Naive B cell (primary cell): Measurements from ENCODE around the gene EXOC4. TPM values are rescaled to one million over a fixed set of nuclear protein-coding genes. Genes with fewer than 3 reads are reported as not detected.
A peak's percentile ranks its signal among the peaks of the same experiment; 100 is the strongest.
"Not testable (repeated sequence)": the region's sequence is repeated elsewhere in the genome, so short reads cannot be mapped to it uniquely, and the experiment has no call there.

Experiments
- ATAC-seq, 2 donors: fragments of 150-1000 bp; cut with Tn5 transposase; 2 replicates each; pipeline ENCODE4 v1.10.0; 2021; ENCODE audit warnings: low read depth in 2 of 2, mild to moderate bottlenecking in 2 of 2, moderate library complexity in 2 of 2
- DNase-seq: peaks from one replicate; pipeline ENCODE4 v3.0.0; 2022
- H3K27ac Mint-ChIP-seq, 6 donors: one replicate each; pipeline ENCODE4 v1.8.0; 2020 to 2022; ENCODE audit warnings: mild to moderate bottlenecking in 6 of 6, mixed read lengths in 6 of 6, moderate library complexity in 5 of 6, inconsistent platforms in 2 of 6
- H3K27me3 Mint-ChIP-seq, 3 donors: one replicate each; pipeline ENCODE4 v1.8.0; 2021 to 2022; ENCODE audit warnings: mixed read lengths in 3 of 3, mild to moderate bottlenecking in 1 of 3
- H3K36me3 Mint-ChIP-seq, 2 donors: one replicate each; pipeline ENCODE4 v1.8.0; 2020 to 2022; ENCODE audit warnings: mixed read lengths in 2 of 2, inconsistent platforms in 1 of 2, mild to moderate bottlenecking in 1 of 2
- H3K4me1 Mint-ChIP-seq, 3 donors: one replicate each; pipeline ENCODE4 v1.8.0; 2020 to 2022; ENCODE audit warnings: mixed read lengths in 3 of 3, inconsistent platforms in 1 of 3, mild to moderate bottlenecking in 1 of 3, moderate library complexity in 1 of 3
- H3K4me3 Mint-ChIP-seq, 8 donors: one replicate each; pipeline ENCODE4 v1.8.0; 2020 to 2022; ENCODE audit warnings: mild to moderate bottlenecking in 8 of 8, mixed read lengths in 8 of 8, moderate library complexity in 8 of 8, inconsistent platforms in 2 of 8
- H3K9me3 Mint-ChIP-seq, 7 donors: one replicate each; pipeline ENCODE4 v1.8.0; 2020 to 2022; ENCODE audit warnings: mixed read lengths in 7 of 7, mild to moderate bottlenecking in 5 of 7, inconsistent platforms in 2 of 7, moderate library complexity in 1 of 7
- polyA plus RNA-seq, 6 donors: library from polyadenylated mRNA; unstranded; fragments of 300-500 nt; fragmentation: Illumina TruSeq; gene quantifications; one replicate each; pipeline ENCODE4 v1.2.3, GENCODE V29; 2021; ENCODE audit warnings: low read depth in 6 of 6

Gene EXOC4
- polyA plus RNA-seq = 10 to 100 TPM; 39.9 to 59.7 (median 47.2) TPM

DNA sequence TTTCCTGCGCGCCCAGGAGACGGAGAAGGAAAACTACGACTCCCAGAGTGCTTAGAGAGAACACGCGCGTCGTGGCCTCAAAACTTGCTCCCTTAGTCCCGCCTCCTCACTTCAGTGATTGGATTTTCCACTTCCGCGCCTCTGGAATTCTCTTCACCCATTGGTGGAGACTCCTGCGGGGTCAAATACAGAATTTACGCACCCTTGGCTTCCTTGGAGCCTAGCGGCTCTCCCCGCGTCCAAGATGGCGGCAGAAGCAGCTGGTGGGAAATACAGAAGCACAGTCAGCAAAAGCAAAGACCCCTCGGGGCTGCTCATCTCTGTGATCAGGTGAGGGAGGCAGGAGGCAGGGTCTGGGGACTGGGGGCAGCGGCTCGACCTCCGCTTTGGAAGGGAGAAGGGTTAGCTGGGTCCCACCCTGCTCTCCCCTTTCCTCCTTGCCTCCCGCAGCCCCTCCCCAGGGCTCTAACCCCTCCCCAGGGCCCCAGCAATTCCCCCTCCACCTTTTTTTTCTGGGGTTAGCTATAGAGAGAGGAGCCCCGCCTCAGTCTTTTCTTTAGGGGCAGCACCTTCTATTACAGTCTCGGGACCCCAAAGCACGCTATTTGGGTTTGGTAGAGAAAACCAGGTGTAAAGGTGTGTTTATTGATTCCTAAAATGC, at the start of gene EXOC4:
EXOC4 (plus strand) TSS at position 221 of the 661 bp plus-strand sequence.
- Mint-ChIP-seq H3K4me3 (peak within 1 kb of the TSS; percentile 93 to 99 (median 97)), H3K36me3 (no peaks in the 10 kb centered on the region), H3K27ac (peak within 1 kb of the TSS; percentile 94 to 100 (median 98)), H3K4me1 (peaks cover 4 to 42% (median 33%) of the 10 kb centered on the region in 3 donors), H3K27me3 (no peaks in the 10 kb centered on the region), H3K9me3 (no peaks in the 10 kb centered on the region)
- ATAC-seq (peak; percentile 98), DNase-seq (peak; percentile 95)

DNA sequence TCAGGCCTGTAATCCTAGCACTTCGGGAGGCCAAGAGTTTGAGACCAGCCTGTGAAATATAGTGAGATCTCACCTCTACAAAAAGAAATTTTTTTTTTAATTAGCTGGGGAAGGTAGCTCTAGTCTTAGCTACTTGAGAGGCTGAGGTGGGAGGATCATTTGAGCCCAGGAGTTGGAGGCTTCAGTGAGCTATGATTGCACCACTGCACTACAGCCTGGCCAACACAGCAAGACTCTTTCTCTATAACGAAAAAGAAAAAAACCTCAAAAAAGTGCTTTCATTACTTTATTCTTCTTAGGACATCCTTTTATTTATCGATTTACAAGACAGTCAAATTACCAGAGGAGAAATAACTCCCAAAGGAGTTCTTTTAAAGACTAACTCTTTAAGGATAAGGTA, 49.4 kb upstream of the EXOC4 start:
- Mint-ChIP-seq H3K27me3 (peaks cover 7 to 23% (median 20%) of the 10 kb centered on the region in 3 donors), H3K36me3 (no peaks in the 10 kb centered on the region), H3K4me1 (no peaks in the 10 kb centered on the region), H3K27ac (no peak overlapping the region), H3K9me3 (peaks cover 0 to 2% (median 1%) of the 10 kb centered on the region in 7 donors), H3K4me3 (no peak overlapping the region)
- DNase-seq (no peak), ATAC-seq (no peak)

DNA sequence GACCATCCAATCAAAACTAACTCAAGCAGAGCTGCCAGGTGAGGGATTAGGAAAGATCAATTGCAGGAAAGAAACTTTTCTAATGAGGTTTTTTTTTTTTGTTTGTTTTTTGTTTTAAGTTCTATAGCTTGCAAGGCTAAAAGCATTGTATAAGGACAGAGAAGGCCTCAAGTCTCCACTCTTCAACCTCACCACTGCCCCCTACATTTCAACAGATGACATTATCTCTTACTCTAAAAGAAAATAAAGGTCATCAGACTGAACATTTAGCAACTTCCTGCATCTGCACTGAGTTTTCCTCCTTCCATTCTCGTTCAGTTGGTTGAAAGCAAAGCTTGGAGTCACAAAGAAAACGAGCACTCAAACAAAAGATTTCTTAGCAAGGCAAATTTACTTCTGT, 45.2 kb upstream of the EXOC4 start:
- Mint-ChIP-seq H3K9me3 (peaks cover 0 to 8% (median 5%) of the 10 kb centered on the region in 7 donors), H3K4me1 (no peaks in the 10 kb centered on the region), H3K4me3 (no peak overlapping the region), H3K36me3 (no peaks in the 10 kb centered on the region), H3K27ac (no peak overlapping the region), H3K27me3 (peaks cover 25 to 43% (median 34%) of the 10 kb centered on the region in 3 donors)
- DNase-seq = no peak
- no peak for ATAC-seq

DNA sequence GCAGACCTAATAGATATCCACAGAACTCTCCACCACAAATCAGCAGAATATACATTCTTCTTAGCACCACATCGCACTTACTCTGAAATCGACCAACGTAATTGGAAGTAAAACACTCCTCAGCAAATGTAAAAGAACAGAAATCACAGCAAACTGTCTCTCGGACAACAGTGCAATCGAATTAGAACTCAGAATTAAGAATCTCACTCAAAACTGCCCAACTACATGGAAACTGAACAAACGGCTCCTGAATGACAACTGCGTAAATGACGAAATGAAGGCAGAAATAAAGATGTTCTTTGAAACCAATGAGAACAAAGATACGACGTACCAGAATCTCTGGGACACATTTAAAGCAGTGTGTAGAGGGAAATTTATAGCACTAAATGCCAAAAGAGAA, 42.1 kb upstream of the EXOC4 start:
- H3K4me1 Mint-ChIP-seq, DNase-seq, H3K36me3 Mint-ChIP-seq, ATAC-seq, H3K27ac Mint-ChIP-seq, H3K4me3 Mint-ChIP-seq: not testable (repeated sequence)
- Mint-ChIP-seq H3K9me3 (peaks cover 0 to 21% (median 11%) of the 10 kb centered on the region in 7 donors), H3K27me3 (peaks cover 29 to 43% (median 39%) of the 10 kb centered on the region in 3 donors)

DNA sequence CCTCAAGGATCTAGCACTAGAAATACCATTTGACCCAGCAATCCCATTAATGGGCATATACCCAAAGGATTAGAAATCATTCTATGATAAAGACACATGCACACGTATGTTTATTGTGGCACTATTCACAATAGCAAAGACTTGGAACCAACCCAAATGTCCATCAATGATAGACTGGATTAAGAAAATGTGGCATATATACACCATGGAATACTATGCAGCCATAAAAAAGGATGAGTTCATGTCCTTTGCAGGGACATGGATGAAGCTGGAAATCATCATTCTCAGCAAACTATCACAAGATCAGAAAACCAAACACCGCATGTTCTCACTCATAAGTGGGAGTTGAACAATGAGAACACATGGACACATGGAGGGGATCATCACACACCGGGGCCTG, 39.1 kb upstream of the EXOC4 start:
- not testable (repeated sequence) for H3K27ac Mint-ChIP-seq, H3K36me3 Mint-ChIP-seq, DNase-seq, H3K4me1 Mint-ChIP-seq, ATAC-seq, H3K4me3 Mint-ChIP-seq
- Mint-ChIP-seq H3K9me3 (peaks cover 0 to 21% (median 9%) of the 10 kb centered on the region in 7 donors), H3K27me3 (peaks cover 20 to 24% (median 23%) of the 10 kb centered on the region in 3 donors)

DNA sequence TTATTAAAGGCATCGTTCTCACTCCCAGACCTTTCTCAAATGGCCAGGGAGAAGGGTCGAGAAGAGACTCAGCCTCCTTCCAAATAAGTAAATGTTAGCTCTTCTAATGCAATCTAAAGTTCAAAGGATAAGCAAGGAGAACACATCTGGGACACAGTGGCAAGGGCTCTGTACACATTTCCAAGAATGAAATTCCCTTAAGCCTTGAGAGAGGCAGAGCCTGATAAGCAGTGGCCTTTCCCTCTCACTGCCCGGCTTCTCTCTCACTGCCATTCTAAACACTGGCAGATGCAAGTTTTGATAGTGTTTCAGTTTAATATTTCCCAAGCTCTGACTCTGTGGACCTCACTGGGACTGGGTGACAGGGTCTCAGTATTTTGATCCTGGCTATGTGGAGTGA, 35.1 kb upstream of the EXOC4 start:
- Mint-ChIP-seq H3K4me1 (no peaks in the 10 kb centered on the region), H3K4me3 (no peak overlapping the region), H3K36me3 (no peaks in the 10 kb centered on the region), H3K27ac (no peak overlapping the region), H3K27me3 (peaks cover 0 to 10% (median 5%) of the 10 kb centered on the region in 3 donors), H3K9me3 (peaks cover 0 to 15% (median 5%) of the 10 kb centered on the region in 7 donors)
- ATAC-seq = no peak
- no peak for DNase-seq

DNA sequence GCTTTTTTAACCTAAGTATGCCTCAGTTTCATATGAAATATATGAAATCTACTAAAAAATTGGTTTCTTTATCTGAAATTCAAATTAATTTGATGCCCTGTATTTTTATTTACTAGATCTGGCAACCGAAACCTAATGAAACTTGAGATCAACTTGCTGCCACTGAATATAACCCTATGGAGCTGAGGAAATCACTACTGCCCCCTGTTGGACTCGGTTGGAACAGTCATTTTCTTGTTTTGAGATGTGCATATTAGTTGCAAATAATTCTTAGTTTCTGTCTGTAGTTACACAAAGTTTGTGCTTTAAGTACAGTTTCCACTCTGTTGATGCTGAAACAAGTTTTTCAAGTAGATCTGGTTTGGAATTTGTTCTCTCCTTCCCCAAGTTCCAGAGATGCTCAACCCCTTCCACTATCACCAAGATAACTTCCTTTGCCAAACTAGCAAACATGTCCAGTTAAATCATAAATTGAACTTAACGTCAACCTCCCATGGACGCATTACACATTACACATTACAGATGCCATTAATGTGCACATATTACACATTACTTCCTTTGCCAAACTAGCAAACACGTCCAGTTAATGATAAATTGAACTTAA, 22.2 kb upstream of the EXOC4 start:
- no peaks in the 10 kb centered on the region for H3K4me1 Mint-ChIP-seq
- ATAC-seq = no peak

DNA sequence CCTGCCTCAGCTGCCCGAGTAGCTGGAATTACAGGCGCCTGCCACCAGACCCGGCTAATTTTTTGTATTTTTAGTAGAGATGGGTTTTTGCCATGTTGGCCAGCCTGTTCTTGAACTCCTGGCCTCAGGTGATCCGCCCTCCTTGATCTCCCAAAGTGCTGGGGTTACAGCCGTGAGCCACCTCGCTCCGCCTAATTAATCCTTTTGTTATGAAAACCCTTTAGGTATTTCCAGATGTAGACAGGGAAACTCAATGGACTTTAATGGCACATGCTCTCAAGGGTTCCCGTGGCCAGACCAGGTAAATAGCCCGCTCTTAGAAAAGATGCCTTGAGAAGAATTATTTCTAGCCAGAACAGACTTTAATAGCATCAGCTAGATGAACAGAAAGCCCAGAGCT, 19.7 kb upstream of the EXOC4 start:
- Mint-ChIP-seq H3K4me1 (no peaks in the 10 kb centered on the region), H3K4me3 (no peak overlapping the region), H3K36me3 (no peaks in the 10 kb centered on the region), H3K27ac (no peak overlapping the region), H3K27me3 (peaks cover 6 to 31% (median 10%) of the 10 kb centered on the region in 3 donors), H3K9me3 (no peaks in the 10 kb centered on the region)
- no peak for ATAC-seq
- DNase-seq = no peak

More for the DNA sequence above, 22.2 kb upstream of the EXOC4 start:
- Mint-ChIP-seq H3K4me3 (no peak overlapping the region), H3K27me3 (peaks cover 3 to 30% (median 10%) of the 10 kb centered on the region in 3 donors), H3K9me3 (peaks cover 0 to 5% (median 1%) of the 10 kb centered on the region in 7 donors), H3K27ac (peak overlapping the region in 1 of 6 donors; percentile 5), H3K36me3 (no peaks in the 10 kb centered on the region)
- DNase-seq = peak; percentile 17

DNA sequence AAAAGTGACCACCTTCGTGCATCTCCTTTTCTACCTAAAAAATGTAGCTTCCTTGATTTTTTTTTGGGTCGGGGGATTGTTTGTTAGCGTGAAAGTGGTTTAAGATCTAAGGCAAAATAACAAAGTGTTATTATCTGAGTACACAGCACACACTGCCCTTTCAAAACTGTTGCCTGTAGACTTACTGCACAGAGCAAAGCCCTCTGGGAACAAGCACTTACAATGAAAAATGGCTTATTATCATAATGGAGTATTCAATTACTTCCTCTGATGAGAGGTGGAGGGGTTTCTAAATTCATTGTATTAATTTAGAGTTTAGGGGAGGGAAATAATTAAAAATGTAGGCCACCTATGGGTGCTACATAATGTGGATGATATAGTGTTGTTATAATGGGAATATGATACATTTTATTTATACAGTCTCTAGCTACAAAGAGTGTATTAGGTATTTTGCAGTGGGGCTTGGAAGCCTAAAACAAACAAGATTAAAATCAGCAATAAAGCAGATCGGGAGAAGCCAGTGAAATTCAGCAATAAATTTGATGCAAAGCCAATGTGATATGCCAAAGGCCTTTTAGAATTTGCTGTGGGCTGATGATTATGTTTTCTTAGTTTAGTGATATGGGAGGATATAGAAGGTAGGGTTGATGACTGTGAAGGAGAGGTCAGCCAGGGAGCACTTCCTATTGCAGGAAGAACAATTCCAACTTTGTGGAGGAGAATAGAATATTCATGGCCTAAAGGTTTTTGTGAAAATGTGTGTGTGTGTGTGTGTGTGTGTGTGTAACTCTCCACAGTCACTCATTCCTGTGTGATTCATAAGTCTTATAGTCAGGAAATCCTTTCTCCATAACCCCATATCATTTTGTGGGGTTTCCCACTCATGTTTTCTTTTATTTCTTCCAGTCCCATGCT, 17.7 kb upstream of the EXOC4 start:
- peaks cover 7 to 30% (median 10%) of the 10 kb centered on the region in 3 donors for H3K27me3 Mint-ChIP-seq
- H3K27ac Mint-ChIP-seq = no peak overlapping the region
- DNase-seq (no peak), ATAC-seq (no peak)
- no peak overlapping the region for H3K4me3 Mint-ChIP-seq
- no peaks in the 10 kb centered on the region for H3K4me1 Mint-ChIP-seq
- no peaks in the 10 kb centered on the region for H3K9me3 Mint-ChIP-seq
- H3K36me3 Mint-ChIP-seq = no peaks in the 10 kb centered on the region

DNA sequence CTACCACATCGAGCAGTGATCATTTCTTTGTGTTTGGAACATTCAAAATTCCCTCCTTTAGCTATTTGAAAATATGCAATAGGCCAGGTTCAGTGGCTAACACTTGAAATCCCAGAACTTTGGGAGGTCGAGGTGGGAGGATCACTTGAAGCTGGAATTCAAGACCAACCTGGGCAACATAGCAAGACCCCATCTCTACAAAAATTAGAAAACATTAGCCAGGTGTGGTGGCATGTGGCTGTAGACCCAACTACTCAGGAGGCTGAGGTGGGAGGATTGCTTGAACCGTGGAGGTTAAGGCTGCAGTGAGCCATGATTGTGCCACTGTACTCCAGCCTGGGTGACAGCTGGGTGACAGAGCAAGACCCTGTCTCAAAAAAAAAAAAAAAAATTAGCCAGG, 15.3 kb upstream of the EXOC4 start:
- no peaks in the 10 kb centered on the region for H3K36me3 Mint-ChIP-seq
- no peak overlapping the region for H3K4me3 Mint-ChIP-seq
- no peaks in the 10 kb centered on the region for H3K9me3 Mint-ChIP-seq
- no peaks in the 10 kb centered on the region for H3K4me1 Mint-ChIP-seq
- ATAC-seq (no peak), DNase-seq (no peak)
- peaks cover 7 to 33% (median 17%) of the 10 kb centered on the region in 3 donors for H3K27me3 Mint-ChIP-seq
- H3K27ac Mint-ChIP-seq = no peak overlapping the region

DNA sequence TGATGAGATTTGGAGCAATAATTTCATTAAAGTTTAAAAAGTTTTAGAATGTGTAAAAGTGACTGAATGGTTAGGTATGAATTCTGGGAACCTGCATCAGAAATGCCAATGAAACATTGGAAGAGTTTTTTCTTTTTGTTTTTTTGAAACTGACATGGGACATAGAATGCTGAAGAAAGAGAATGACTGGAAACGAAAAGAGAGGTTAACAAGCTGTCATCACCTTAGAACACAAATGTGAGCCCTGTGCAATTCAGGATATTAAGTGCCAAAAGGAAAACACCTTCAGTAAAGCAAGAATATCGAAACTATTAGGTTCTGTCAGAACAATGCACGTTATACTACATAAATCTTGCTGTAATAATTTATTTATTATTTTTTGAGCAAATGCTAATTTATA, 12.6 kb upstream of the EXOC4 start:
- no peak overlapping the region for H3K27ac Mint-ChIP-seq
- no peaks in the 10 kb centered on the region for H3K4me1 Mint-ChIP-seq
- ATAC-seq = no peak

DNA sequence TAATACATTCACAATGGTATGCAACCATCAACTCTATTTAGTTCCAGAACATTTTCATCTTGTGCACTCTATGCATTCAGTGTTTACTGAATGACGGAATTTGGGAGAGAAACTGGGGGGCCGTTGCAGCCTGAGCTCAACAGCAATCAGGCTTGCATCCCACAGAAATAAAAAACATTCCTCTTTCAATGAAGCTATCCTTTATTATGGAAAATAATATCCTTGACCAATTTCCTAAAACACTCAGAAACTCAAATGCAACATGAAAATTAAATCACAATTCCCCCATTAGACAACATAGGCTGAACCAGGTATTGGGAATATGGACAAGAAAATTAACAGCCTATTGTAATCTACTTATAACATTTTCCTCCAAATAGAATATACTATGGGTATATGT, 6.3 kb upstream of the EXOC4 start:
- H3K4me3 Mint-ChIP-seq = no peak overlapping the region
- H3K27me3 Mint-ChIP-seq = peaks cover 5 to 15% (median 9%) of the 10 kb centered on the region in 3 donors
- no peak for ATAC-seq
- H3K36me3 Mint-ChIP-seq = no peaks in the 10 kb centered on the region
- no peak overlapping the region for H3K27ac Mint-ChIP-seq
- H3K4me1 Mint-ChIP-seq = no peaks in the 10 kb centered on the region
- H3K9me3 Mint-ChIP-seq = peaks cover 0 to 1% (median 0%) of the 10 kb centered on the region in 7 donors
- no peak for DNase-seq

More for the DNA sequence above, 12.6 kb upstream of the EXOC4 start:
- DNase-seq = no peak
- Mint-ChIP-seq H3K9me3 (no peaks in the 10 kb centered on the region), H3K27me3 (peaks cover 11 to 22% (median 15%) of the 10 kb centered on the region in 3 donors), H3K36me3 (no peaks in the 10 kb centered on the region), H3K4me3 (no peak overlapping the region)

DNA sequence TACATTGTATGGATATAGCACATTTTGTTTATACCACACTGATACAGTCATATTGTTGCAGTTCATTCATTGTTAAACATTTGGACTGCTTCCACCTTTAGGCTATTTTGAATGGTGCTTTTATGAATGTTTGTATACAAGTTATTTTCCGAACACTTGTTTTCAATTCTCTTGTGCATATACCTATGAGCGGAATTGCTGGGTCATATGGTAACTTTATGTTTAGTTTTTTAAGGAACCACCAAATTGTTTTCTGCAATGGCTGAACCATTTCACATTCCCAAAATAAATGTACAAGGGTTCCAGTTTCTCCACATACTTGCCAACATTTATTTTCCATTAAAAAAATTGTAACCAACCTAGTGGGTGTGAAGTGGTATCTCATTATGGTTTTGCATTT, 4.0 kb upstream of the EXOC4 start:
- no peak overlapping the region for H3K4me3 Mint-ChIP-seq
- no peaks in the 10 kb centered on the region for H3K27me3 Mint-ChIP-seq

More for the DNA sequence above, 4.0 kb upstream of the EXOC4 start:
- DNase-seq (no peak), ATAC-seq (no peak)
- Mint-ChIP-seq H3K9me3 (peaks cover 0 to 1% (median 0%) of the 10 kb centered on the region in 7 donors), H3K27ac (no peak overlapping the region), H3K36me3 (no peaks in the 10 kb centered on the region), H3K4me1 (peaks cover 0 to 14% (median 7%) of the 10 kb centered on the region in 3 donors)
